Amygdala (tissue), 56 donors: ENCODE data around the gene SRCIN1.

ENCODE experiments used
- DNase-seq, 56 donors: peaks; one replicate each; lab custom pipeline; 2025; lab: John Stamatoyannopoulos, UW

Gene SRCIN1

GRCh38 chr17:38600906-38601305 is 4.8 kb downstream of the SRCIN1 start:
- DNase-seq = no peak

- no peak for DNase-seq
Observed at GRCh38 chr17:38600416-38600815, 5.3 kb downstream of the SRCIN1 start.

GRCh38 chr17:38599398-38599856 is 6.3 kb downstream of the SRCIN1 start:
- DNase-seq = no peak

GRCh38 chr17:38598995-38599394 is 6.8 kb downstream of the SRCIN1 start:
- no peak for DNase-seq

DNA sequence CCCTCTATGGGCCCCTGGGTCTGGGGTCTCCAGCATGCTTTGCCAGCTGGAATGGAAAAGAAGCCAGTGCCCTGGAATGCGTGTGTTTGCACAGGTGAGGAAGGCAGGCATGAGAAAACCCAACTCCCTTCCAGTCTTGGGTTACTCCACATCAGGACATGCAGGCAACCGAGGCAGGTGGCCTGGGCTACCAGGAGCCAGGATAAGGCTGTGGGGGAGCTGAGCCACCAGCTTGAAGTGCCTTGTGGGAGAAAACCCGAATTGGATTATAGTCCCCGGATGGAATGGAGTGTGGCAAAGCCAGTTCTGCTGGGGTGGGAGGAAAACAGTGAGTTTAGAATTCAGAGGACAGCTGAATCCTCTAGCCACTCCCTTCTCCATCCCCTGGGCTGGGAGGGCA is 7.2 kb downstream of the SRCIN1 start:
- DNase-seq = peak in 22 of 56 donors; percentile 20 to 65 (median 36)

DNA sequence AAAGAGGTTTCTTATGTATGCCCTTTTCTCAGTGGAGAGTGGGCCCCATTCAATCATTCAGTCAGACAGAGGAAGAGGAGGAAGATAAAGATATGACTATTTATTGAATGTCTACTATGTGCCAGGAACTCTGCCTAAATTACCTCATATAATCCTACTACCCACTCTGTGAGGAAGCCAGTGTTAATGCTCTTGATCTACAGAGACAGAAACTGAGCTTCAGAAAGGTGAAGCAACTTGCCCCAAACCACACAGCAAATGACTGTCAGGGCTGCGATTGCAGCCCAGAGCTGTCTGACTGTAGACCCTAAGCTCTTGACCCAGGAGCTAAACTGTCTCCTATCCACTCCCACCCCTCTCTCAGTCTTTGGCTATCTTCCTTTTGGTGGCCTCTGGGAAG is 8.4 kb downstream of the SRCIN1 start:
- no peak for DNase-seq

- DNase-seq = no peak
Observed at GRCh38 chr17:38596651-38597050, 9.1 kb downstream of the SRCIN1 start.

- no peak for DNase-seq
Observed at GRCh38 chr17:38595892-38596291, 9.9 kb downstream of the SRCIN1 start.

- DNase-seq = no peak
Observed at GRCh38 chr17:38594152-38594551, 11.6 kb downstream of the SRCIN1 start.

- no peak for DNase-seq
Observed at GRCh38 chr17:38592487-38592886, 13.3 kb downstream of the SRCIN1 start.

DNA sequence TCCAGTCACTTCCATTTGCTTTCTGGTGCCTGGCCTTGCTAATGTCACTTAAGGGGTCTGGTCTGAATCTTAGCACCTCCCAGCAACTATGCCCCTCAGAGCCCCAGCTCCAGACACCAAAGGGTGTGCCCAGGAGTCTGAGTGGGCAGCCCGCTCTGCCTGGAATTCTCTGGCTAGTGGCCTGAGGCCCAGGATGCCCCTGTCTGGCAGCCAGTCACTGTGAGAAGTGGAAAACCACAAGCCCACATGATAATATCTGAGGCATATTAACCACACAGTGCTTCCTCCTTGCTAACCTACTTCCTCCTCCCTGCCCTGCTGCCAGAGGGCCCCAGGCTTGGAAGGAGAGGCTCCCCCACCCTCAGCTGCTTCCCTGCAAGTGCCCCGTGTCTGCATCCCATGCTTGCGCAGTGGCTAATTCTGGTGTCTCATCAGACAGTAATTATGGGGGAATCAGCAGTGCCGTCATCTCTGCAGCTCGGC is 14.0 kb downstream of the SRCIN1 start:
- peak in 8 of 56 donors; percentile 14 to 34 (median 23) for DNase-seq

- no peak for DNase-seq
Observed at GRCh38 chr17:38590988-38591758, 14.6 kb downstream of the SRCIN1 start.

- no peak for DNase-seq
Observed at GRCh38 chr17:38589462-38590114, 16.2 kb downstream of the SRCIN1 start.

- DNase-seq = no peak
Observed at GRCh38 chr17:38588788-38589174, 17.0 kb downstream of the SRCIN1 start.

- DNase-seq = peak in 10 of 56 donors; percentile 21 to 60 (median 38)
Observed at GRCh38 chr17:38587947-38588787, 17.6 kb downstream of the SRCIN1 start.

DNA sequence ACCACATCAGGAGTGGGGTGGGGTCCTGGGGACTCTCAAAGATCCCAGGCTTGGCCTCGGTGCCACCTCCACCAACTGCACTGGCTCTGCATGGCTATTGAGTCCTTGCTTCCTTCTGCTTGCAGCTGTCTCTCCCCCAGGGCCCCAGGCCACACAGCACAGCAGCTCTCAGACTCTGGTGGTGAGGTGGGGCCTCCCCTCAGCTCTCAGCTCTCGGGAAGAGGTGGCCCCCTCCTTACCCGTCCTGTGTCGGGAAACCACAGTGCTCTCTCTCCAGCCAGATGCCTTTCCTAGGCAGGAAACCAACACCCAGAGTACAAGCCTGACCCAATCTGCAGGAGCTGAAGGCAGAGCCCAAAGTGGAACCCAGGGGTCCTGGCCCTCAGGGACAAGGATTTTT is 18.5 kb downstream of the SRCIN1 start:
- DNase-seq = no peak

GRCh38 chr17:38586788-38587187 is 19.0 kb downstream of the SRCIN1 start:
- no peak for DNase-seq

DNA sequence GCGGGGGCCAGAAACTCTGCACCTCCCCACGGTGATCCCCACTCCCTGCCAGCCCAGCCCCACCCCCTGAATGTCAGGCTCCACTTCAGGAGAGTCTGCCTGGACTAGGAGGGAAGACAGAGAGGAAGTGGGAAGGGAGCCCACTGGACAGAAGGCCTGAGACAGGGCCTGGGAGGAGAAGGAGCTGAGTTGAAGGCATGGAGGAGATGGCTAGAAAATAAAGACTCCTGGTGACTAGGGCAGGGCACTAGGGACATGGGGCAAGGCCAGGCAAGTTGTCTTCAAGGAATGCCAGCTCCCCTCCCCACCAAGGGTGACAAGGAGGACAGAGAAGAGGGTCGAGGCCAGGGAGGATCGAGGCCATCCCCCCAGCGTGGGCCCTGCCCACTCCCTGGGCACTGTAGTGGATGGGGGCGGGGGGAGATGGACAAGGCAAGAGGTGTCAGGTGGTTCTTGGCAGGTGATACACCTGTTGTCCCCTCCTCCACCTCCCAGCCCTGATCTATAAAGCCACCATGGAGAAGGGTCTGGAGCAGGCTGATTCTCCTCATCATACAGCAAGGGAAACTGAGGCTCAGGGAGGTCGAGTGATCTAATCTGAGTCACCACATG is 19.7 kb downstream of the SRCIN1 start:
- DNase-seq = no peak

GRCh38 chr17:38585056-38585917 is 20.5 kb downstream of the SRCIN1 start:
- no peak for DNase-seq
